Thyroid gland (tissue), 4 donors: Measurements from ENCODE around the gene ERF. TPM values are rescaled to one million over a fixed set of nuclear protein-coding genes. Genes with fewer than 3 reads are reported as not detected.
A peak's percentile ranks its signal among the peaks of the same experiment; 100 is the strongest.

Experiments used
- DNase-seq, 2 donors: peaks; one replicate each; pipeline ENCODE4 v3.0.0-alpha.2; 2019
- H3K27ac ChIP-seq, 3 donors: fragments of 200-600 bp; sonication (generic); 1 replicate in 2 of 3; 2 replicates in 1 of 3; pipeline ENCODE4 v1.5.1; 2016 to 2019; ENCODE audit warnings: mild to moderate bottlenecking in 1 of 3, moderate library complexity in 1 of 3
- H3K27me3 ChIP-seq: fragments of 200-600 bp; sonication (generic); one replicate; pipeline ENCODE4 v1.5.1; 2019
- H3K36me3 ChIP-seq, 2 donors: fragments of 200-600 bp; sonication (generic); one replicate each; pipeline ENCODE4 v1.5.1; 2016 to 2019
- H3K4me1 ChIP-seq, 2 donors: fragments of 200-600 bp; sonication (generic); one replicate each; pipeline ENCODE4 v1.5.1; 2017 to 2019
- H3K4me3 ChIP-seq, 3 donors: fragments of 200-600 bp; sonication (generic); replicated peaks in 1 of 3; 1 replicate in 2 of 3; 2 replicates in 1 of 3; pipeline ENCODE4 v1.5.1; 2016; ENCODE audit warnings: mild to moderate bottlenecking in 1 of 3
- H3K9me3 ChIP-seq: fragments of 200-600 bp; sonication (generic); one replicate; pipeline ENCODE4 v1.5.1; 2017
- POLR2A ChIP-seq, 2 donors: fragments of 450-650 bp; IDR thresholded peaks; one replicate each; pipeline ENCODE4 v1.6.1; 2017; ENCODE audit warnings: antibody characterized with exemption in 2 of 2, mild to moderate bottlenecking in 2 of 2, moderate library complexity in 1 of 2
- WGBS, 2 donors: methylation state at CpG; one replicate each; pipeline ENCODE4 v1.1.5; 2017; 5-methylcytosine and 5-hydroxymethylcytosine counted together
- intact Hi-C: fragments of 100-400 bp; cut with DNase I; formaldehyde crosslinking; loops from one replicate; pipeline ENCODE4 v1.15.1; 2023
- total RNA-seq, 4 donors: library from RNA; depleted of rRNA; stranded (reverse); fragments of >200 nt; gene quantifications; one replicate each; pipeline ENCODE4 v1.2.3, GENCODE V29; 2016
- TF ChIP-seq, protein P1 (sequence below), 6 experiments: fragments of 200-600 bp in 3 of 6; fragments of 450-650 bp in 3 of 6; sonication (generic) in 3 of 6; IDR thresholded peaks; one replicate each; pipeline ENCODE4 v1.5.1; 2016 to 2019; ENCODE audit warnings: antibody characterized with exemption in 6 of 6, mild to moderate bottlenecking in 2 of 6, inconsistent platforms in 1 of 6, moderate library complexity in 1 of 6

Gene ERF
- total RNA-seq, 4 donors from 2014 or later, result 27.5 to 50.2 (median 39.2) TPM

- Histone ChIP-seq H3K4me3 (peak overlapping the region; percentile 68 to 82 (median 76)), H3K27me3 (no peaks in the 10 kb centered on the region), H3K36me3 (no peaks in the 10 kb centered on the region), H3K4me1 (peaks cover 56 to 60% of the 10 kb centered on the region in 2 donors), H3K9me3 (no peaks in the 10 kb centered on the region), H3K27ac (peak overlapping the region; percentile 89 to 97 (median 93))
- TF ChIP-seq, protein P1, sequence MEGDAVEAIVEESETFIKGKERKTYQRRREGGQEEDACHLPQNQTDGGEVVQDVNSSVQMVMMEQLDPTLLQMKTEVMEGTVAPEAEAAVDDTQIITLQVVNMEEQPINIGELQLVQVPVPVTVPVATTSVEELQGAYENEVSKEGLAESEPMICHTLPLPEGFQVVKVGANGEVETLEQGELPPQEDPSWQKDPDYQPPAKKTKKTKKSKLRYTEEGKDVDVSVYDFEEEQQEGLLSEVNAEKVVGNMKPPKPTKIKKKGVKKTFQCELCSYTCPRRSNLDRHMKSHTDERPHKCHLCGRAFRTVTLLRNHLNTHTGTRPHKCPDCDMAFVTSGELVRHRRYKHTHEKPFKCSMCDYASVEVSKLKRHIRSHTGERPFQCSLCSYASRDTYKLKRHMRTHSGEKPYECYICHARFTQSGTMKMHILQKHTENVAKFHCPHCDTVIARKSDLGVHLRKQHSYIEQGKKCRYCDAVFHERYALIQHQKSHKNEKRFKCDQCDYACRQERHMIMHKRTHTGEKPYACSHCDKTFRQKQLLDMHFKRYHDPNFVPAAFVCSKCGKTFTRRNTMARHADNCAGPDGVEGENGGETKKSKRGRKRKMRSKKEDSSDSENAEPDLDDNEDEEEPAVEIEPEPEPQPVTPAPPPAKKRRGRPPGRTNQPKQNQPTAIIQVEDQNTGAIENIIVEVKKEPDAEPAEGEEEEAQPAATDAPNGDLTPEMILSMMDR (IDR thresholded peaks at IDR 0.05), result peak; percentile 68 to 88 (median 78)
- peak in 1 of 2 donors; percentile 34 for TF ChIP-seq POLR2A (IDR thresholded peaks at IDR 0.05)
- intact Hi-C loops, result no loop called here
- 0 to 1% methylated on average over 12 to 29 of the region's 89 CpGs for WGBS, 2 donors
- peak; percentile 83 to 89 for DNase-seq
These were observed 25.2 kb upstream of the ERF start for GRCh38 chr19:42279902-42280814.

- Histone ChIP-seq H3K4me3 (peak overlapping the region in 2 of 3 donors; percentile 68 to 82), H3K27ac (peak overlapping the region in 2 of 3 donors; percentile 93 to 97), H3K4me1 (peaks cover 49 to 55% of the 10 kb centered on the region in 2 donors), H3K27me3 (no peaks in the 10 kb centered on the region), H3K36me3 (peaks cover 5 to 7% of the 10 kb centered on the region in 2 donors), H3K9me3 (no peaks in the 10 kb centered on the region)
- WGBS, 2 donors, result 12 to 16% methylated on average over 6 of the region's 6 CpGs
- TF ChIP-seq, protein P1 (IDR thresholded peaks at IDR 0.05), result no peak
- TF ChIP-seq POLR2A (IDR thresholded peaks at IDR 0.05), result no peak
- intact Hi-C loops, result no loop called here
- DNase-seq, result no peak
These were observed 24.4 kb upstream of the ERF start for GRCh38 chr19:42279155-42279901.

GRCh38 chr19:42278452-42279154 is 23.7 kb upstream of the ERF start:
- 77 to 87% methylated on average over 4 to 5 of the region's 5 CpGs for WGBS, 2 donors
- peaks cover 49 to 55% of the 10 kb centered on the region in 2 donors for H3K4me1 ChIP-seq
- no peak overlapping the region for H3K4me3 ChIP-seq
- TF ChIP-seq, protein P1 (IDR thresholded peaks at IDR 0.05), result no peak
- TF ChIP-seq POLR2A (IDR thresholded peaks at IDR 0.05), result no peak
- H3K27me3 ChIP-seq, result no peaks in the 10 kb centered on the region
- peak overlapping the region in 2 of 3 donors; percentile 41 to 93 for H3K27ac ChIP-seq
- H3K9me3 ChIP-seq, result no peaks in the 10 kb centered on the region
- DNase-seq, result no peak
- H3K36me3 ChIP-seq, result peaks cover 12 to 13% of the 10 kb centered on the region in 2 donors
- intact Hi-C loops, result no loop called here

DNA sequence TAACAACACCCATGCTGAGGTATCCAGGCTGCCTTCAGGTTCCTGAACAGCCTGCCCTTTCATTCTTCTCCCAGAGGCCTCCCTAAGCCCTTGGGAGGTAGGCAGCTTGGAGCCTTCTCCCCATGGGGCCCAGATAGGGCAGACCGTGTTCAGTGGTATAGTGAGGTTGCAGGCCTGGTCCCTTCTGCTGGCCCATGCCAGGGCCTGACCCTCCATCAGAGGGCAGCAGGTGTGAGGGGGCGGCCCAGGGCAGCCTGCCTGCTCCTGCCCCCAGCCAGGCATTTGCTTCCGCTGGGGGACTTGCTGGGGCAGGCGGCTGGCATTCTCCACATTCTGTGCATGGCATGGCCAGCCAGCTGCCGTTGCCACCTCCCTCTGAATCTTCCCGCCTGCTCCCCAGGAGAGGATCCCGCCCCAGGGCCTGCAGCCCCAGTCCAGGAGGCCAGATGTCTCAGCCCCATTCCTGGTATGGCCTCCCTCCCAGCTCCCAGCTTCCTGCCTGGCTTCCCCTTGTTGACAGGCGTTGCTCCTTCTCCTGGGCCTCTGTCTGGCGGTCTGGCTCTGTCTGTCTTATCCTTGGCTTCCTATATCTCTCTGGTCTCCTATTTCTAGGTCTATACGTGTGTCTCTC is 23.0 kb upstream of the ERF start:
- peaks cover 43 to 50% of the 10 kb centered on the region in 2 donors for H3K4me1 ChIP-seq
- H3K27ac ChIP-seq, result peak overlapping the region in 2 of 3 donors; percentile 41 to 93
- no peak overlapping the region for H3K4me3 ChIP-seq
- TF ChIP-seq, protein P1 (IDR thresholded peaks at IDR 0.05), result no peak
- no peak for TF ChIP-seq POLR2A (IDR thresholded peaks at IDR 0.05)
- peaks cover 19% of the 10 kb centered on the region in 2 donors for H3K36me3 ChIP-seq
- no peak for DNase-seq
- WGBS, 2 donors, result 66 to 69% methylated on average over 6 to 8 of the region's 10 CpGs
- no peaks in the 10 kb centered on the region for H3K9me3 ChIP-seq
- intact Hi-C loops, result no loop called here
- no peaks in the 10 kb centered on the region for H3K27me3 ChIP-seq
